MCF 10A (cell line): ENCODE results near the gene ARHGAP21. TPM values are rescaled to one million over a fixed set of nuclear protein-coding genes. Genes with fewer than 3 reads are reported as not detected.

Source experiments
- BruUV-seq: library from RNA; stranded (reverse); fragments of 400-500 nt; replicated peaks from 2 replicates; lab custom pipeline; 2021; lab: Mats Ljungman, UMichigan
- CTCF ChIA-PET: fragments of 300-600 bp; sonication (Branson Sonifier 250); formaldehyde crosslinking; extraction: SDS; loops from one replicate; lab custom pipeline; 2021; ENCODE audit warnings: antibody characterized with exemption, inconsistent platforms; lab: Yijun Ruan, JAX
- POLR2A ChIA-PET: fragments of 300-600, 350-650 bp; sonication (Branson Sonifier 250); formaldehyde crosslinking; extraction: SDS; loops from one replicate; lab custom pipeline; 2020; ENCODE audit warnings: antibody characterized with exemption, inconsistent platforms; lab: Yijun Ruan, JAX
- DNase-seq: peaks from one replicate; pipeline ENCODE4 v3.0.0-alpha.2; 2018; ENCODE audit not compliant: unreplicated experiment
- H3K27ac Mint-ChIP-seq: one replicate; pipeline ENCODE4 v1.8.0; 2022; ENCODE audit warnings: mild to moderate bottlenecking, low read depth, mixed read lengths; ENCODE audit not compliant: unreplicated experiment
- H3K27me3 Mint-ChIP-seq: one replicate; pipeline ENCODE4 v1.8.0; 2022; ENCODE audit warnings: mixed read lengths; ENCODE audit not compliant: insufficient read depth, unreplicated experiment
- H3K36me3 Mint-ChIP-seq: one replicate; pipeline ENCODE4 v1.8.0; 2022; ENCODE audit warnings: mild to moderate bottlenecking, moderate library complexity, mixed read lengths; ENCODE audit not compliant: insufficient read depth, unreplicated experiment
- H3K4me1 Mint-ChIP-seq: one replicate; pipeline ENCODE4 v1.8.0; 2022; ENCODE audit warnings: mixed read lengths; ENCODE audit not compliant: insufficient read depth, unreplicated experiment
- H3K4me3 Mint-ChIP-seq: one replicate; pipeline ENCODE4 v1.8.0; 2022; ENCODE audit warnings: mild to moderate bottlenecking, moderate library complexity, mixed read lengths; ENCODE audit not compliant: unreplicated experiment
- H3K9me3 Mint-ChIP-seq: one replicate; pipeline ENCODE4 v1.8.0; 2022; ENCODE audit warnings: mixed read lengths; ENCODE audit not compliant: unreplicated experiment
- intact Hi-C: fragments of 100-400 bp; cut with micrococcal nuclease; formaldehyde crosslinking; loops from 2 replicates; pipeline ENCODE4 v1.14.1; 2022
- total RNA-seq: library from RNA; stranded (reverse); gene quantifications from 2 replicates; pipeline ENCODE4 v1.2.3, GENCODE V29; 2022
- TF ChIP-seq, protein P1 (sequence below): fragments of 200-600 bp; IDR thresholded peaks from one replicate; pipeline ENCODE4 v1.8.0; 2022; ENCODE audit warnings: antibody characterized with exemption, mild to moderate bottlenecking; ENCODE audit not compliant: unreplicated experiment

ARHGAP21 gene
- total RNA-seq, 1 experiment from 2014 or later, result 85.1 TPM

GRCh38 chr10:24569330-24569796, 154.3 kb downstream of the ARHGAP21 start:
- no peak overlapping the region for H3K27ac Mint-ChIP-seq
- peaks cover 2% of the 10 kb centered on the region for H3K36me3 Mint-ChIP-seq
- ChIA-PET POLR2A (no interaction called here), CTCF (interaction anchor here (1.1 to 3.7 kb wide), 2 partner anchors 12 to 50 kb away, joined by 3 to 14 read pairs; no protein-coding TSS in a partner anchor)
- BruUV-seq, result no TSS peak
- no peak overlapping the region for H3K4me3 Mint-ChIP-seq
- intact Hi-C loops, result no loop called here
- H3K27me3 Mint-ChIP-seq, result no peaks in the 10 kb centered on the region
- no peaks in the 10 kb centered on the region for H3K4me1 Mint-ChIP-seq
- TF ChIP-seq, protein P1, sequence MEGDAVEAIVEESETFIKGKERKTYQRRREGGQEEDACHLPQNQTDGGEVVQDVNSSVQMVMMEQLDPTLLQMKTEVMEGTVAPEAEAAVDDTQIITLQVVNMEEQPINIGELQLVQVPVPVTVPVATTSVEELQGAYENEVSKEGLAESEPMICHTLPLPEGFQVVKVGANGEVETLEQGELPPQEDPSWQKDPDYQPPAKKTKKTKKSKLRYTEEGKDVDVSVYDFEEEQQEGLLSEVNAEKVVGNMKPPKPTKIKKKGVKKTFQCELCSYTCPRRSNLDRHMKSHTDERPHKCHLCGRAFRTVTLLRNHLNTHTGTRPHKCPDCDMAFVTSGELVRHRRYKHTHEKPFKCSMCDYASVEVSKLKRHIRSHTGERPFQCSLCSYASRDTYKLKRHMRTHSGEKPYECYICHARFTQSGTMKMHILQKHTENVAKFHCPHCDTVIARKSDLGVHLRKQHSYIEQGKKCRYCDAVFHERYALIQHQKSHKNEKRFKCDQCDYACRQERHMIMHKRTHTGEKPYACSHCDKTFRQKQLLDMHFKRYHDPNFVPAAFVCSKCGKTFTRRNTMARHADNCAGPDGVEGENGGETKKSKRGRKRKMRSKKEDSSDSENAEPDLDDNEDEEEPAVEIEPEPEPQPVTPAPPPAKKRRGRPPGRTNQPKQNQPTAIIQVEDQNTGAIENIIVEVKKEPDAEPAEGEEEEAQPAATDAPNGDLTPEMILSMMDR, result no peak
- H3K9me3 Mint-ChIP-seq, result no peaks in the 10 kb centered on the region
- no peak for DNase-seq

DNA sequence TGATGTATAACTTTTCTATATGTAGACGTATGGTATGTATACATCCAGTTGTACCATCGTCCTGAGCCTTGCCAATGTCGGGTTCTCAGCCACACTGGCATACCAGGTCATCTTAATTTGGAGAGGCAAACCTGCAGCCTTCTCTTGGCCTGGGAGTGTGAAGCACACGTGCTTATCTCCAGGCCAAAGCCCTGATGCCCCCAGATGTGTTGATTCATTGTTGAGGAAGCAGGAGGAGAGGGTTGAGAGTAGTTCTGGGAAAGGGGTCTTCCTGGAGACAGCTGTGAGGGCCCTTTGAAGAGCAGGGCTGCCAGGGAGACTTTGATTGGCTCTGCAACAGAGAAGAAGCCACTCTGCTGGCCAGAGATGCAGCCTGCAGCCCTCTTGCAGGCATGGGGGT, 155.6 kb downstream of the ARHGAP21 start:
- Mint-ChIP-seq H3K9me3 (no peaks in the 10 kb centered on the region), H3K4me3 (no peak overlapping the region), H3K4me1 (no peaks in the 10 kb centered on the region), H3K27me3 (no peaks in the 10 kb centered on the region), H3K27ac (no peak overlapping the region), H3K36me3 (no peaks in the 10 kb centered on the region)
- ChIA-PET CTCF (interaction anchor here (0.7 to 2.9 kb wide), 2 partner anchors 10 to 499 kb away, joined by 3 to 20 read pairs; no protein-coding TSS in a partner anchor), POLR2A (no interaction called here)
- BruUV-seq, result no TSS peak
- intact Hi-C loops, result no loop called here
- TF ChIP-seq, protein P1, result no peak
- no peak for DNase-seq

DNA sequence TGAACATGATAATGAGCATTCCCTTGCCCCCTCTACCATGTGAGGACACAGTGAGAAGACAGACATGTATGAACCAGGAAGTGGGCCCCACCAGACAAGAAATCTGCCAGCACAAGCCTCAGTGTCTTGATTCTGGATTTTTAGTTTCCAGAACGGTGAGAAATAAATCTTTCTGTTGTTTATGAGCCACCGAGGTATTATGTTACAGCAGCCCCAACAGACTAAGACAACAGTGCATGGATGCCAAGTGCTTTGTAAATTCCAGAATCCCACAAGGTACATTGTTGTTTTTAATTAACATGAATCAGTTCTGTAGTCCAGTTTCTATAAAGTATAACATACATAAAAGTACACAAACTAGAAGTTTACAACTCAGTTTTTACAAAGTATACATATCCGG, 162.2 kb downstream of the ARHGAP21 start:
- H3K36me3 Mint-ChIP-seq, result no peaks in the 10 kb centered on the region
- no peak overlapping the region for H3K27ac Mint-ChIP-seq
- CTCF ChIA-PET, result no interaction called here
- H3K4me3 Mint-ChIP-seq, result no peak overlapping the region
- intact Hi-C loops, result no loop called here
- no TSS peak for BruUV-seq
- DNase-seq, result peak; percentile 30
- no peaks in the 10 kb centered on the region for H3K9me3 Mint-ChIP-seq
- peaks cover 6% of the 10 kb centered on the region for H3K4me1 Mint-ChIP-seq
- POLR2A ChIA-PET, result no interaction called here
- H3K27me3 Mint-ChIP-seq, result no peaks in the 10 kb centered on the region
- TF ChIP-seq, protein P1, result no peak

GRCh38 chr10:24556750-24557742, 166.6 kb downstream of the ARHGAP21 start:
- no peaks in the 10 kb centered on the region for H3K9me3 Mint-ChIP-seq
- no peaks in the 10 kb centered on the region for H3K27me3 Mint-ChIP-seq
- POLR2A ChIA-PET, result no interaction called here
- peaks cover 6% of the 10 kb centered on the region for H3K4me1 Mint-ChIP-seq
- peak overlapping the region; percentile 24 for H3K27ac Mint-ChIP-seq
- TF ChIP-seq, protein P1, result peak; percentile 65
- CTCF ChIA-PET, result interaction anchor here (0.6 to 3.6 kb wide), 23 partner anchors 9 to 1508 kb away, joined by 3 to 31 read pairs (median 4); no protein-coding TSS in a partner anchor
- H3K4me3 Mint-ChIP-seq, result no peak overlapping the region
- H3K36me3 Mint-ChIP-seq, result no peaks in the 10 kb centered on the region
- BruUV-seq, result no TSS peak
- intact Hi-C loops, result loop anchor here (1.0 to 10.0 kb wide), 2 partner anchors 563 to 1402 kb away; no protein-coding TSS in a partner anchor
- peak; percentile 76 for DNase-seq
